ENCODE data around the gene ZMPSTE24.

GRCh38 chr1:40300249-40300567, 42.2 kb downstream of the ZMPSTE24 start:
- TF ChIP-seq CTCF (IDR thresholded peaks at IDR 0.05) (no peak), POLR2A (IDR thresholded peaks at IDR 0.05) (no peak)
